ENCODE data around the gene F8. TPM values are rescaled to one million over a fixed set of nuclear protein-coding genes. Genes with fewer than 3 reads are reported as not detected.
"Not testable (repeated sequence)": the region's sequence is repeated elsewhere in the genome, so short reads cannot be mapped to it uniquely, and the experiment has no call there.

Gene F8
- polyA plus RNA-seq, 3 donors from 2014 or later = 1.1 to 3.4 (median 2.7) TPM

DNA sequence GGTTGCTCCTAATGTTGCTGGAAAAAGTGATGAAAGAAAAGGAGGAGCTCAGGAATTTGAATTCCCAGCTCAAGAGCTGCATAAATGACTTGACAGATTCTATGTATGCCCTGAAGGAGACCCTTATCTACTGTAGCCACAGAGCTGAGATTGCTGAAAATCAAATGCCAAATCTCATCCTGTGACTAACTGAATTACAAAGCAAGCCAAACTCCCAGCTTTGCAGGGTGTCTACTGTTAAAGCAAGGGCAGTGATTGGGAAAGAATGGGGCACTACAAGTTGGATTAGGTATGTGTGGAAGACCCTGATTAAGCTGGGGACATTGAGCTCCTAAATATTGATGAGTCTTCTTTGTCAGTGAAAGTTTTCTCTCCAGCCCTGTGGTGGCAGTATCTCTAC lies 167.3 kb downstream of the F8 start:
- no peak overlapping the region for H3K4me3 Mint-ChIP-seq
- H3K27ac Mint-ChIP-seq = no peak overlapping the region
- no peaks in the 10 kb centered on the region for H3K4me1 Mint-ChIP-seq
- no peaks in the 10 kb centered on the region for H3K9me3 Mint-ChIP-seq
- peaks cover 0 to 5% (median 1%) of the 10 kb centered on the region in 3 donors for H3K27me3 Mint-ChIP-seq (ENCODE audit: low read depth in 3 of 3)
- H3K36me3 Mint-ChIP-seq = no peaks in the 10 kb centered on the region
- no peak for DNase-seq

DNA sequence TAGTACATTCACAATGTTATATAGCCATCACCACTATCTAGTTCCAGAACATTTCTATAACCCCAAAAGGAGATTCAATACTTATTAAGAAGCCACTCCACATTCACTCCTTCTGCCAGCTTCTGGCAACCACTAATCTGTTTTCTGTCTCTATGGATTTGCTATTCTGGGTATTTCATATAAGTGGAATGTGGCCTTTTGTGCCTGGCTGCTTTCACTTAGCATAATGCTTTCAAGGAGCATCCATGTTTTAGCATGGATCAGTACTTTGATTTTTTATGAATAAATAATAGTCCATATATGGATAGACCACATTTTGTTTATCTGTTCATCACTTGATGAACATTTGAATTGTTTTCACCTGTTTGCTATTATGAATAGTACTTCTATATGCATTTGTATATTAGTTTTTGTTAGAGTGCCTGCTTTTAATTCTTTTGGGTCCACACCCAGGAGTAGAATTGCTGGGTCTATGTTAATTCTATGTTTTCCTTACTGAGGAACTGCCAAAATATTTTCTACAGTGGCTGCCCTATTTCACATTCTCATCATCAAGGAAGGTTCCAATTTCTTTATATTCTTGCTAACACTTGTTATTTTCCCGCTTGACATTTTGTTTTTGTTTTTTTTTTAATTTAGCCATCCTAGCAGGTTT lies 171.4 kb downstream of the F8 start:
- Mint-ChIP-seq H3K9me3 (no peaks in the 10 kb centered on the region), H3K27me3 (ENCODE audit: low read depth in 3 of 3) (peaks cover 0 to 5% (median 3%) of the 10 kb centered on the region in 3 donors), H3K4me1 (no peaks in the 10 kb centered on the region), H3K27ac (no peak overlapping the region), H3K36me3 (peaks cover 0 to 4% (median 0%) of the 10 kb centered on the region in 3 donors), H3K4me3 (no peak overlapping the region)
- DNase-seq = no peak

DNA sequence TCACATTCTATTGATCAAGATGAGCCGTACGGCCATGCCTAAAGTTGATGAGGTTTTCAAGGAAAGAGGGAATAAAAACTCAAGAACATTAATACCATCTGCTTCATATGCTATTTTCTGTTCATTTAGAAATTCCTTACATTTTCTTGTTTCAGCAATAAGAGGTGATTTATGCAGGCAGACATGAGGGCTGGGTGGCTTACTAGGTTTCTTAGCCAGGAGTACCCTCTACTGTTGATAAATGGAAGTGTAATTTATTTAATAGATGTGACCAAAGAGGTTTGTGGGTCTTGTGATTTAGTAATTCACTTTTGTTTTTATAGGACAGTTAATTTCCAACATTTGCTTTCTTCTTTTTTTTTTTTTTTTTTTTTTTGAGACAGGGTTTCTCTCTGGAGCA lies 181.7 kb downstream of the F8 start:
- no peaks in the 10 kb centered on the region for H3K4me1 Mint-ChIP-seq
- no peak overlapping the region for H3K27ac Mint-ChIP-seq
- H3K36me3 Mint-ChIP-seq = no peaks in the 10 kb centered on the region
- no peak overlapping the region for H3K4me3 Mint-ChIP-seq
- peaks cover 0 to 4% (median 3%) of the 10 kb centered on the region in 3 donors for H3K27me3 Mint-ChIP-seq (ENCODE audit: low read depth in 3 of 3)
- DNase-seq = peak; percentile 39 to 48 (median 46)
- H3K9me3 Mint-ChIP-seq = peaks cover 0 to 2% (median 0%) of the 10 kb centered on the region in 6 donors

DNA sequence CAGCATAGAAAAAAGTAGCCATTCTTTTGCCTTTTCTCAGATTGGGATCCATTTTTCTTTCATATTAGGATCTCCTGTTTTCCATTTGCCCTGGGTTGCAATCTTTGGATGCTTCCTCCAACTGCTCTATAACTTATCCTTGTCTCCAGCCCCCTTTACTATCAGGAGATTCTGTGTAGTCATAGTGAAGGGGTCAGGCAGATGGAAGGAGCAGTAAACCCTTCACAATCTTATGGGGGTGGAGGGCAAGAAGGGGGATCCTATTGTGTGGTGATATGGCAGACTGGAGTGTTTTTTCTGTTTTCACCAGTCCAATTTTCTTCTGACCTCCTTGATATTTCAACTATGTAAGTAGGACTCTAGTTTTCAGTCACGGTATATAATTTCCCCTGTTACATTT lies 186.4 kb downstream of the F8 start:
- no peak for DNase-seq
- H3K36me3 Mint-ChIP-seq = no peaks in the 10 kb centered on the region
- H3K27ac Mint-ChIP-seq = no peak overlapping the region
- no peaks in the 10 kb centered on the region for H3K4me1 Mint-ChIP-seq
- peaks cover 3 to 7% (median 4%) of the 10 kb centered on the region in 3 donors for H3K27me3 Mint-ChIP-seq (ENCODE audit: low read depth in 3 of 3)
- H3K9me3 Mint-ChIP-seq = peaks cover 0 to 2% (median 0%) of the 10 kb centered on the region in 6 donors
- no peak overlapping the region for H3K4me3 Mint-ChIP-seq

DNA sequence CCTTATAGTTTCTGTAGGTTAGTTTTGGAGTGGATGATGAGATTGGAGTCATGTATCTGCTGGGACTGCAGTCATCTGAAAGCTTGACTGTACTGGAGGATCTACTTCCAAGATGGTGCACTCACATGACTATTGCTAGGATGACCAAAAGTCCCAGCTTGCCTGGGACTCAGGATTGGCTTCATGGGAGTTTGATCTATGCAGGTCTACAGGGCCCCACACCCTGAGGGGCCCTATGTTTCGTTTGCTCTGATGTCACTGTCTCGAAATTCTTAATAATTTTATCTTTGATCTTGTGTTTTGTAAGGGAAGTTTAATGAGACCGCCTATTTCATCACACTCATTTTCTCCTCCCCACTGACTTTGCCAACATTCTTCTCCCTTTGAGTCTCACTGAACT lies 188.0 kb downstream of the F8 start, which contains the start of gene SMIM9:
Gene SMIM9 (minus strand): TSS at position 101 of the 400 bp plus-strand sequence. CDS start 3,806 bp downstream, outside the sequence.
- no peak for DNase-seq
- Mint-ChIP-seq H3K9me3 (peaks cover 0 to 2% (median 0%) of the 10 kb centered on the region in 6 donors), H3K36me3 (no peaks in the 10 kb centered on the region), H3K27ac (no peak within 1 kb of the TSS), H3K4me1 (peaks cover 0 to 2% of the 10 kb centered on the region in 2 donors), H3K27me3 (ENCODE audit: low read depth in 3 of 3) (peaks cover 3 to 7% (median 4%) of the 10 kb centered on the region in 3 donors), H3K4me3 (no peak within 1 kb of the TSS)

DNA sequence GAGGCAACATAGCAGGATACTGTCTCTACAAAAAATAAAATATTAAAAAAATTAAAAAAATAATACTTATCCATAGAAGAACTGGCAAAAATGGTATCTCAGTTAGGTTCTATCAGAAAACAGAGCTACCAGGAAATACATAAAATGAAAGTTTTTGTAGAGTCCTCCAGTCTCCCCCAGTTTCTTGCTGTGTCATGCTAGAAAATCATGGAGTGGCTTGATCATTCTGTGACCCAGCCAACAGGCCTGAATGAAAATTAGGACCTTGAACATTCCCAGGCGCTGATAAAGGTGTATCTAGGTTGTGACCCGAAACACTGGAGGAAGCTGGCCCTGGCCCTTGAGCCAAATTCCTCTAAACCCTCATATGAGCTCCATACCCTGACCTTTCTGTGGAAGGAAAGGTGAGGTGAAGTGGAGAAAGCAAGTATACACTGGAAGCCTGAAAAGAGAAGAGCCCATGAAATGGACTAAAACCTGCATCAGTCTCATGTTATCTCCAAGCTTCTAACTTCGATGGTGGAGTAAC lies 188.7 kb downstream of the F8 start:
- peaks cover 3 to 7% (median 6%) of the 10 kb centered on the region in 3 donors for H3K27me3 Mint-ChIP-seq (ENCODE audit: low read depth in 3 of 3)
- peaks cover 0 to 2% (median 0%) of the 10 kb centered on the region in 6 donors for H3K9me3 Mint-ChIP-seq
- H3K4me1 Mint-ChIP-seq = peaks cover 0 to 2% of the 10 kb centered on the region in 2 donors
- no peaks in the 10 kb centered on the region for H3K36me3 Mint-ChIP-seq
- DNase-seq = no peak
- H3K27ac Mint-ChIP-seq = no peak overlapping the region
- H3K4me3 Mint-ChIP-seq = no peak overlapping the region

DNA sequence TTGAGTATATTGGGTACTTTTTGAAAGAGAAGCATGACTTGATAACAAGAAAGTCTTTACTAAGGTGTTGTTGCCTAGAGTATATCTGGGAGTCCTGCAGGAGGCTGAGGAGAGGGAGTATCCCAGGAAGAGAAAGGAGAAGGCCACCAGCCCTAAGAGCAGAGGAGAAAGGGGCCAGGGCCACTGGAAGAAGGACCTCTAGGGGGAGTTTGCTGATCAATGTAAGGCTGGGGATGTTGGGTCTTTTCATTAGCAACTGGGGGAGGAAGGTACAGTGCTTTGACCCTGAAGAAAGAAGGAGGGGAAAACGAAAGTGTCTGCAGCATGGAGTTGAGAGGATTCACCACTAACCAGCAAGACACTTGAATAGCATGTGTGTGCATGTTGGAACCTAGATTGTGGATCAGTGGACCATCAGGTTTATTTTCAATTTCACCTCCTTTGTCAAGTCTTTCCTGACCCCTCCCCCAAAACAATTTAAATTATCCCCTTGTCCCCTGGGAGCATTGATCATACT lies 192.5 kb downstream of the F8 start:
- H3K27me3 Mint-ChIP-seq (ENCODE audit: low read depth in 3 of 3) = peaks cover 0 to 5% (median 2%) of the 10 kb centered on the region in 3 donors
- peaks cover 0 to 8% of the 10 kb centered on the region in 2 donors for H3K4me1 Mint-ChIP-seq
- no peak overlapping the region for H3K4me3 Mint-ChIP-seq
- no peaks in the 10 kb centered on the region for H3K36me3 Mint-ChIP-seq
- no peak overlapping the region for H3K27ac Mint-ChIP-seq
- H3K9me3 Mint-ChIP-seq = no peaks in the 10 kb centered on the region
- DNase-seq = no peak

DNA sequence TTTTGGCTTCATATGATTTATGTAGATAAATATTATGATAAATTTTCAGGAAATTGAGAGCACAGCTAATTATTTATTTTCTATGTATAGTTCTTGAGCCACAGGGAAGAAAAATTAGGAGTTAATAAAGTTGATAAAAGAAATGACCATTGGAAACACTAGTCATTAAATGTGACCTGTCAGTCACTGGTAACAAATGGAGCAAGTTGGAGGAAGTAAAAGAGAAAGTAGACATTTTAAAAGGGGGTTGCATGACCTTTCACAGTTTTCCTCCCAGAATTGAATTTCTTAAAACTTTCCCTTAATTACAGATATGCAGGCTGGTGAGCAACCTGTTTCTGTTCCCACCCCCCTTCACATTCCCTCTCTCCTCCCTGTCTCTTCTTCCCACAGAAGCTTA lies 193.4 kb downstream of the F8 start:
- peaks cover 0 to 2% (median 2%) of the 10 kb centered on the region in 3 donors for H3K27me3 Mint-ChIP-seq (ENCODE audit: low read depth in 3 of 3)
- H3K9me3 Mint-ChIP-seq = no peaks in the 10 kb centered on the region
- peak overlapping the region in 1 of 6 donors; percentile 43 for H3K27ac Mint-ChIP-seq
- H3K4me3 Mint-ChIP-seq = no peak overlapping the region
- peaks cover 0 to 8% of the 10 kb centered on the region in 2 donors for H3K4me1 Mint-ChIP-seq
- H3K36me3 Mint-ChIP-seq = no peaks in the 10 kb centered on the region
- DNase-seq = no peak

DNA sequence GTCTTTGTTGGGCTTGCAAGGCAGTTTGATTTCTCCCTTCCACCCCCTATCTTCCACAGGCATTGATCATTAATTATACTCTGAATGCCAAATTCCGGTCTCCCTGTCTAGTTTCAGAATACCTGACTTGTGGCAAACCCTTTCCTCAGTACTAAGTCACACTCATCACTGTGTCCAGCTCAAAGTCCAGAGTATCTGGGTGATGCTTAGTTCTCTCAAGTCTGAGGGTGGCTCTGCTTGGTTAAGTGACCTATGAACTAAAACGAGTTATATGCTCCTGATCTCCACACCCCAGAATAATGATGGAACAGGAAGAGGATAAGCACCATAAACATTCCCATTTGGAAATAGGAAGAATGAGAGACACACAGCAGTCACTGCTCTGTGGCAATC lies 194.5 kb downstream of the F8 start:
- Mint-ChIP-seq H3K27ac (peak overlapping the region in 2 of 6 donors; percentile 52 to 68), H3K27me3 (ENCODE audit: low read depth in 3 of 3) (peaks cover 0 to 2% (median 2%) of the 10 kb centered on the region in 3 donors), H3K36me3 (no peaks in the 10 kb centered on the region), H3K4me3 (peak overlapping the region in 1 of 5 donors; percentile 3), H3K9me3 (no peaks in the 10 kb centered on the region), H3K4me1 (peaks cover 0 to 8% of the 10 kb centered on the region in 2 donors)
- no peak for DNase-seq

DNA sequence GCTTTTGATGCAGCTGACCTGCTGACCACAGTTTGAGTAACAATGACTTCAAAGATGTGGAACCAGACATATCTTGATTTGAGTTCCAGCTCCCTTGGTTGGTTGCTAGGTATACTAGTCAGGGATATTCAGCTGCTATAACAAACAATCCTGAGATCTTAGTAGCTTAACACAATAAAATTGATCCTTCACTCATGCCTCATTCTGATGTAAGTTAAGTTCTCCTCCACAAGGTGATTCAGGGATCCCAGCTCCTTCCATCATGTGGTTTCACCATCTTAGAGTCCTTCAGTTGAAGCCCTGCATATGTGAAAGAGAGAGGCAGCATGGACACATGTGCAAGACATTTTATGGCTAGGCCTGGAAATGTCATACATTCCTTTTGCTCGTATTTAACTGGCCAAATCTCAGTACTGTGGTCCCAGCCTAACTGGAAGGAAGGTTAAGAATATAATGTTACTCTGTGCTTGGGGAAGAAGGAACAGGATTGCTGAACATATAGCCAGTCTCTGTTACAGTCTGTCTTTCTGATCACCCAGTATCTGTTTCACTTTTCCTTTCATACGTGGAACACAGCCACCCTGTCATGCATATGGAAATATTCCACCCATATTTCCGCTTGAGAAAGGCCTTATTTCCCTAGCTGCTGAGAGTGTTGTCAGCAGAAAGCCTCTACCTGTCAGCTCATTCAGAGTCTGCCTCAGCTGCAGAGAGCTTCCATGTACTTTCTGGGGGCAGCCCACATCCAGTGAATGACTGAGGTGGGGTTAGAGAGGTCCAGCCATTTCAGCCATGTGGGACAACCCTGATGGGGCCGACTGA lies 195.1 kb downstream of the F8 start:
- Mint-ChIP-seq H3K36me3 (no peaks in the 10 kb centered on the region), H3K4me3 (peak overlapping the region in 2 of 5 donors; percentile 3 to 33), H3K4me1 (peaks cover 0 to 8% of the 10 kb centered on the region in 2 donors), H3K27me3 (ENCODE audit: low read depth in 3 of 3) (peaks cover 0 to 2% (median 2%) of the 10 kb centered on the region in 3 donors), H3K27ac (peak overlapping the region in 5 of 6 donors; percentile 3 to 68 (median 52)), H3K9me3 (no peaks in the 10 kb centered on the region)
- DNase-seq = peak in 2 of 3 donors; percentile 4 to 15

DNA sequence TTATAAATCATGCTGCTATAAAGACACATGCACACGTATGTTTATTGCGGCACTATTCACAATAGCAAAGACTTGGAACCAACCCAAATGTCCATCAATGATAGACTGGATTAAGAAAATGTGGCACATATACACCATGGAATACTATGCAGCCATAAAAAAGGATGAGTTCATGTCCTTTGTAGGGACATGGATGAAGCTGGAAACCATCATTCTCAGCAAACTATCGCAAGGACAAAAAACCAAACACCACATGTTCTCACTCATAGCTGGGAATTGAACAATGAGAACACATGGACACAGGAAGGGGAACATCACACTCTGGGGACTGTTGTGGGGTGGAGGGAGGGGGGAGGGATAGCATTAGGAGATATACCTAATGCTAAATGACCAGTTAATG lies 196.9 kb downstream of the F8 start:
- not testable (repeated sequence) for H3K36me3 Mint-ChIP-seq; DNase-seq; H3K9me3 Mint-ChIP-seq; H3K27me3 Mint-ChIP-seq (ENCODE audit: low read depth in 3 of 3); H3K4me3 Mint-ChIP-seq; H3K4me1 Mint-ChIP-seq; H3K27ac Mint-ChIP-seq

DNA sequence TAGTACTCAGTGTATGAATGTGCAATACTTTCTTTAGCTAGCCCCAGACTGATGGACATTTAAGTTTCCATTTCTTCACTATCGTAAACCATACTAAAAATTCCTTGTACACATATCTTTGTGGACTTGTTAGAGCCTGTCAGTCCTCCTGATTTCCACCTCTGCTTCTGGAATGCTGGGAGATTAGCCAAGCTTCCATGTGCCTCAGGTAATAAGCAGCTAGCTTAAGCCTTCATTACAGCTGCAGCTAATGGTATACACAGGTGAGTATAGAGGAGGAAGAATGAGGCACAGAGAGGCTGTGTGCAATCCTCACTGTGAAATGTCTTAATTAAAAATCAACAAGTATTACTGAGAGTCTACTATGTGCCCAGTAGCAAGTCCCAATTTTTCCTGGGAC lies 197.9 kb downstream of the F8 start:
- no peak for DNase-seq
- Mint-ChIP-seq H3K36me3 (no peaks in the 10 kb centered on the region), H3K9me3 (no peaks in the 10 kb centered on the region), H3K27ac (no peak overlapping the region), H3K27me3 (ENCODE audit: low read depth in 3 of 3) (peaks cover 2 to 4% (median 4%) of the 10 kb centered on the region in 3 donors), H3K4me1 (peaks cover 0 to 6% of the 10 kb centered on the region in 2 donors), H3K4me3 (no peak overlapping the region)

DNA sequence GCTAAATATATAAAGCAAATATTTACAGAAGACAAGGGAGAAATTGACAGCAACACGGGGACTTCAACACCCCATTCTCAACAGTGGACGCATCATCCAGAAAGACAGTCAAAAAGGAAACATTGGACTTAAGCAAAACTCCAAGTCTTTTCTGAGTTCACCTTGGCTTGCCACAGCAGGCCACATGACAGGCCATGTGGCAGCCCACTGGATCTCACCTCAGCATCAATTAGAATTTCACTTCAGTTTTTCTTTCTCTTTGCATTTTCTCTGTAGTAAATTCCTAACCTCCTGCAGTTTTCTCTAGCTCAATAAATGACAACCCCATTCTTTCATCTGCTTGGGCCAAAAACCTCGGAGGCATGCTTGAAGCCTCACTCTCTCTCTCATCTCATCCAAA lies 200.5 kb downstream of the F8 start:
- H3K27me3 Mint-ChIP-seq (ENCODE audit: low read depth in 3 of 3) = peaks cover 0 to 9% (median 4%) of the 10 kb centered on the region in 3 donors
- H3K9me3 Mint-ChIP-seq = no peaks in the 10 kb centered on the region
- no peak overlapping the region for H3K27ac Mint-ChIP-seq
- no peaks in the 10 kb centered on the region for H3K4me1 Mint-ChIP-seq
- no peak overlapping the region for H3K4me3 Mint-ChIP-seq
- DNase-seq = no peak
- H3K36me3 Mint-ChIP-seq = no peaks in the 10 kb centered on the region

DNA sequence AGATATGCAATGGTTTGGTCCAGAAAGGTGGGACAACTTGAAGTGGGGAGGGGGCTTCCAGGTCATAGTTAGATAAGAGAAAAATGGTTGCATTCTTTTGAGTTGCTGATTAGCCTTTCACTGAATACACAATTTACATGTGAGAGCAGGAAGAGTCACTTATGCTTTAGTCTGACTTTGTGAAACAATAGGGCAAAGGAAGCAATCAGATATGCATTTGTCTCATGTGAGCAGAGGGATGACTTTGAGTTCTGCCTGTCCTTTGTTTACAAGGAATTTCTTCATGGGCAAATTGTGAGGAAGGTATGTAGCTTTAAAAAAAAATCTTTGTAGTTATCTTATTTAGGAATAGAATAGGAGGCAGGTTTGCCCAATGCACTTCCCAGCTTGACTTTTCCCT lies 201.0 kb downstream of the F8 start:
- Mint-ChIP-seq H3K4me1 (no peaks in the 10 kb centered on the region), H3K4me3 (no peak overlapping the region)

More for the DNA sequence above, 201.0 kb downstream of the F8 start:
- DNase-seq = no peak
- H3K36me3 Mint-ChIP-seq = no peaks in the 10 kb centered on the region
- H3K27me3 Mint-ChIP-seq (ENCODE audit: low read depth in 3 of 3) = peaks cover 0 to 10% (median 4%) of the 10 kb centered on the region in 3 donors
- H3K9me3 Mint-ChIP-seq = no peaks in the 10 kb centered on the region
- no peak overlapping the region for H3K27ac Mint-ChIP-seq
